ENCODE measurements around the gene ARHGEF2. TPM values are rescaled to one million over a fixed set of nuclear protein-coding genes. Genes with fewer than 3 reads are reported as not detected.

Gene ARHGEF2
- total and polyA plus RNA-seq, 10 of the 15 experiments (the other 5 are each of a cell fraction or from before 2014, with no cell fraction given), result 8.1 to 113 (median 69.9) TPM

- TF ChIP-seq RCOR1 (conservative IDR thresholded peaks at IDR 0.05; ENCODE audit: low read depth, low read length) (no peak), CHD4 (IDR thresholded peaks at IDR 0.05) (no peak), MLLT1 (IDR thresholded peaks at IDR 0.05) (peak; percentile 69; the same call in 1 of the 2 replicates), SREBF2 (IDR thresholded peaks at IDR 0.05; ENCODE audit: low read length) (no peak), NRF1 (conservative IDR thresholded peaks at IDR 0.05; ENCODE audit: low read depth, low read length) (no peak), RELB (IDR thresholded peaks at IDR 0.05; ENCODE audit: low read depth) (peak; percentile 19; the same call in 1 of the 2 replicates), CUX1 (IDR thresholded peaks at IDR 0.05; ENCODE audit: insufficient replicate concordance, low read depth, low read length) (no peak), BCL11A (IDR thresholded peaks at IDR 0.05; ENCODE audit: low read depth, low read length) (no peak), HDAC2 (IDR thresholded peaks at IDR 0.05) (no peak), MTA2 (IDR thresholded peaks at IDR 0.05; ENCODE audit: low read depth) (no peak), GABPA (IDR thresholded peaks at IDR 0.05; ENCODE audit: low read depth) (no peak), CTCF (IDR thresholded peaks at IDR 0.05 in 2 of 3, conservative IDR thresholded peaks at IDR 0.05 in 1 of 3; ENCODE audit: control insufficient read depth in 2 of 3, extremely low read depth in 1 of 3, insufficient read depth in 1 of 3, low read depth in 3 of 3, low read length in 3 of 3) (0 out of 6 replicates have a peak, but pooled peaks of 1 of the 3 experiments have one; percentile 9), SPI1 (IDR thresholded peaks at IDR 0.05; ENCODE audit: borderline replicate concordance, insufficient read depth, low read depth, low read length) (no peak), ELK1 (IDR thresholded peaks at IDR 0.05; ENCODE audit: low read depth, low read length) (no peak), HSF1 (IDR thresholded peaks at IDR 0.05; ENCODE audit: low read depth, low read length) (no peak), RAD51 (IDR thresholded peaks at IDR 0.05) (peak; percentile 93), KAT2A (conservative IDR thresholded peaks at IDR 0.05; ENCODE audit: control insufficient read depth, low read depth, low read length) (no peak)
These were observed 67.7 kb downstream of the ARHGEF2 start (continued) for GRCh38 chr1:155910621-155911121.

Measured in GM12878 (cell line).